ENCODE measurements around the gene ZBTB32.
A peak's percentile ranks its signal among the peaks of the same experiment; 100 is the strongest.

ZBTB32 gene

GRCh38 chr19:35755131-35755549, 50.8 kb downstream of the ZBTB32 start:
- FAIRE-seq, result no peak

- no peak for FAIRE-seq
Measured at GRCh38 chr19:35755550-35756376, 51.4 kb downstream of the ZBTB32 start.

GRCh38 chr19:35756377-35757230, 52.2 kb downstream of the ZBTB32 start, which contains the start of gene HSPB6:
Gene HSPB6, minus strand, starts transcription at chr19:35757029. Its CDS starts 21 bp downstream, at chr19:35757008.
- no peak for FAIRE-seq

- no peak for FAIRE-seq
Measured at GRCh38 chr19:35757231-35757748, 52.9 kb downstream of the ZBTB32 start.

GRCh38 chr19:35757749-35758608, 53.6 kb downstream of the ZBTB32 start, which contains the start of gene PROSER3:
Gene PROSER3, plus strand, starts transcription at chr19:35758176. Its CDS starts 40 bp downstream, at chr19:35758216.
- peak; percentile 99 for FAIRE-seq

GRCh38 chr19:35759697-35760096, 55.3 kb downstream of the ZBTB32 start:
- no peak for FAIRE-seq

- no peak for FAIRE-seq
Measured at GRCh38 chr19:35760711-35761349, 56.5 kb downstream of the ZBTB32 start.

- FAIRE-seq, result no peak
Measured at GRCh38 chr19:35764432-35765315, 60.3 kb downstream of the ZBTB32 start.
